AG09319 (cell line): ENCODE results near the gene SHISA2.
A peak's percentile ranks its signal among the peaks of the same experiment; 100 is the strongest.

Source experiments
- DNase-seq: peaks from one replicate; pipeline ENCODE4 v3.0.0-alpha.2; 2010; ENCODE audit warnings: low read depth; ENCODE audit errors: extremely low read depth
- TF ChIP-seq, protein P1 (sequence below): IDR thresholded peaks from 2 replicates; pipeline ENCODE4 v1.5.1; 2011; ENCODE audit warnings: low read depth, mild to moderate bottlenecking, inconsistent platforms, low read length, moderate library complexity

The SHISA2 gene

DNA sequence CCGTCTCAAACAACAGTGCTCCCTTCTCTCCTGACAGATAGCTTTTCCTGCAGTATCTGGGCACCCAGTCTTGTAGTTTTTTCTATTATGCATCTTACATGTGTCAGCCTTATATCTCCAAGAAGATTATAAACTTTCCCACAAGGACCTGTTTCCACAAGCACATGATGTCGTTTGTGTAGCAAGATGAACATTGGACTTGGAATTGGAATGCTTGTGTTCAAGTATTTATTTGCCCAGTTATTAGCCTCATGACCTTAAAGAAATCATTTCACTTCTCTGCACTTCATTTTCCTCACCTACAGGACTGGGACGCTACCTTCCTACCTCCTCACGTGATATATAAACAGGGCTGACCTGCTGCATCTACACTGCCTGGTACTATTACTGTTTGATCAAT lies 21.5 kb downstream of the SHISA2 start:
- TF ChIP-seq, protein P1, sequence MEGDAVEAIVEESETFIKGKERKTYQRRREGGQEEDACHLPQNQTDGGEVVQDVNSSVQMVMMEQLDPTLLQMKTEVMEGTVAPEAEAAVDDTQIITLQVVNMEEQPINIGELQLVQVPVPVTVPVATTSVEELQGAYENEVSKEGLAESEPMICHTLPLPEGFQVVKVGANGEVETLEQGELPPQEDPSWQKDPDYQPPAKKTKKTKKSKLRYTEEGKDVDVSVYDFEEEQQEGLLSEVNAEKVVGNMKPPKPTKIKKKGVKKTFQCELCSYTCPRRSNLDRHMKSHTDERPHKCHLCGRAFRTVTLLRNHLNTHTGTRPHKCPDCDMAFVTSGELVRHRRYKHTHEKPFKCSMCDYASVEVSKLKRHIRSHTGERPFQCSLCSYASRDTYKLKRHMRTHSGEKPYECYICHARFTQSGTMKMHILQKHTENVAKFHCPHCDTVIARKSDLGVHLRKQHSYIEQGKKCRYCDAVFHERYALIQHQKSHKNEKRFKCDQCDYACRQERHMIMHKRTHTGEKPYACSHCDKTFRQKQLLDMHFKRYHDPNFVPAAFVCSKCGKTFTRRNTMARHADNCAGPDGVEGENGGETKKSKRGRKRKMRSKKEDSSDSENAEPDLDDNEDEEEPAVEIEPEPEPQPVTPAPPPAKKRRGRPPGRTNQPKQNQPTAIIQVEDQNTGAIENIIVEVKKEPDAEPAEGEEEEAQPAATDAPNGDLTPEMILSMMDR: no peak
- no peak for DNase-seq

DNA sequence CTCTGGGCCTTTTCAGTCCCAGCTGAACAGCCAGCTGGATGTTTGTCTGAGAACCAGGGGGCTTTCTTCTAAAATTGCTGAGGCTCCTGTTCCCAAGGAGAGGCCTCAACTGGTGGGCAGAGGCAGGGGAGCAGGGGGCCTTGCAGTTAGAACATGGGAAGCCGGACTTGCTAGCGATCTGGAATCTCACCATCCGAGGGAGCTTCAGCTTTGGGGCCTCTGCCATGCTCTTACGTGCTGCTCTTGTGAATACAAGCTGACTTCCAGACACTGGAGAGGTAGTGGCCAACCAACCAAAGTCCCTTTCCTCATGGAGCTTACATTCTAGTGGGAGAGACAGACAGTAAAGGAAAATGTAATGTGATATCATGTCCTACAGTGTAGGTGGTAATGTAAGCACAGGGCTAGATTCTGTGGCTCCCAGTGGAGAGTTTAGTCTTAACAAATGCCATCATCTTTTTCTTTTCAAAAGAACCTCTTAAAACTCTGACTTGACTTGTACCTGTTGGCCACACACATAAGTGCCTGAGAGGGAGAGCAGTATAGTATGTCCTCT lies 22.2 kb downstream of the SHISA2 start:
- no peak for DNase-seq
- TF ChIP-seq, protein P1: no peak

DNA sequence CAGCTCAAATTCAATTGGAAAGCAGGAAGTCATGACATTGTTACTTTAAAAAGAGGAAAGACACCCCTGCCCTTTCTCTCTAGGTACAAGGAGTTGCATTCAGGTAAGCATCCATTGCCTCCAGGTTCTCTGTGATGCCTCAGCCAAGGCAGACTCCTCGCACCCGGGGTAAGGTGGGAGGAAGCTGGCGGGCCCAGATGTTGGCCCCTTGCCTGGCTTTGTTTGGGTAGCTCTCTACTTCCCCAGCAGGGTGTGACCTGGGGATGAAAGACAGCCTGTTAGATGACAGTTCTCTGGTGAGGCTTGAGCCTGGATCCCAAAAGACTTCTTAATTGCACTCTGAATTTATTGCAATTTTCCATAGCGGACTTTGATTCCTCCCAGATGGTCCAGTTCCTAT lies 25.6 kb downstream of the SHISA2 start:
- no peak for DNase-seq
- TF ChIP-seq, protein P1: no peak

DNA sequence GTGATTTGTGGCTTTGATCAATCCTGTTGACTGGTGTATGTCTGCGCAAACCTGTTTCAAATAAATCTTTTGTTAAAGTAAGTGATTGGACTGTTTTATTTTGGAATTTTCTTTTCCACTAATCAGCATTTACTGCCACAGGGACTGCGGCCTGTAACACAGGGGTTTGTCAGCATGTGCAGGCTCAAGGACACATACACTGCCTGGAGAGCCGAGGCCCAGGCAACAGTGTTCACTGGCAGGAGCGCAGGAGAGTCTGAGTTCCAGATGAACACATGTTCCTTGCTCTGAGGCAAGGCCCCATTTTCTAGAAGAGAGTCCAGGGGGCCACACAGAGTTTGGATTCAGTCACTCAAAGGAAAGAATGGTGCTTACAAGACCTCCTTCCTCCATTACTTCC lies 26.0 kb downstream of the SHISA2 start:
- DNase-seq: no peak
- TF ChIP-seq, protein P1: no peak

DNA sequence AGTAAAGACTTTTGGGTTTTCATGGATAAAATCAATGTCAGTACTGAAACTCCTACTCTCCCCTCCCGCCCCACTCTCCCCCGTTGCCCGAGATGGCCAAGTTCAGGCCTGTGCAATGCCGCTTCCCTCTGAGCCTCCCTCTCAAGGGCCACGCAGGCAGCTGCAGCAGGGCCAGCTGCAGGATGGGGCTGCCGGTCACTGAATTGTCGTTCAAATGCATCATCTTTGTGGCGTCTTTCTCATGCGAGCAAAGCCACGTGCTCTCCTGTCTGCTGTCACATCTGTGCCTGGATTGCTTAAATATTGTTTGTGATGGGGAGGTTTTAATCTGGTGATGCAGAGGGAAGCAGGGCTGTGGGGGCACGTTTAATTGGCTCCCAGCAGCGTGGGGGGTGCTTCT lies 26.6 kb downstream of the SHISA2 start:
- TF ChIP-seq, protein P1: no peak
- DNase-seq: no peak

DNA sequence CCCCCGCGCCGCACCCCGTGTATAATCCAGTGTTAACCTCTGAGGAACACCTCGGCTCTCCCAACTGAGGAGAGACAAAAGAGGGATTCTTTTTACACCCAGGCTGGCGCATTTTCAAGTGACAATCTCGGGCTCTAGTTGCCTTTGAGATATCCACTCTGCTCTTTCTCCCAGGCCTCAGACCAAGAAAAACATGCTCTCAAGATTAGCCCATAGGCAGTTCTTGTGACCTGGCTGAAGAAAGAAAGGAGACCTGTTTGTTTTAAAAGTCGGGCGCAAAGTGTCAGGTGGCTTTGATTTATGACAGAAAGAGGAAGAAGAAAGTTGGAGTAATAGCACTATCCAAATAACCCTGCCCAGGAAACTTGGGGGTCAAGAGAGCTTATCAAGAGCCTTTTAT lies 27.3 kb downstream of the SHISA2 start:
- DNase-seq: no peak
- TF ChIP-seq, protein P1: no peak

DNA sequence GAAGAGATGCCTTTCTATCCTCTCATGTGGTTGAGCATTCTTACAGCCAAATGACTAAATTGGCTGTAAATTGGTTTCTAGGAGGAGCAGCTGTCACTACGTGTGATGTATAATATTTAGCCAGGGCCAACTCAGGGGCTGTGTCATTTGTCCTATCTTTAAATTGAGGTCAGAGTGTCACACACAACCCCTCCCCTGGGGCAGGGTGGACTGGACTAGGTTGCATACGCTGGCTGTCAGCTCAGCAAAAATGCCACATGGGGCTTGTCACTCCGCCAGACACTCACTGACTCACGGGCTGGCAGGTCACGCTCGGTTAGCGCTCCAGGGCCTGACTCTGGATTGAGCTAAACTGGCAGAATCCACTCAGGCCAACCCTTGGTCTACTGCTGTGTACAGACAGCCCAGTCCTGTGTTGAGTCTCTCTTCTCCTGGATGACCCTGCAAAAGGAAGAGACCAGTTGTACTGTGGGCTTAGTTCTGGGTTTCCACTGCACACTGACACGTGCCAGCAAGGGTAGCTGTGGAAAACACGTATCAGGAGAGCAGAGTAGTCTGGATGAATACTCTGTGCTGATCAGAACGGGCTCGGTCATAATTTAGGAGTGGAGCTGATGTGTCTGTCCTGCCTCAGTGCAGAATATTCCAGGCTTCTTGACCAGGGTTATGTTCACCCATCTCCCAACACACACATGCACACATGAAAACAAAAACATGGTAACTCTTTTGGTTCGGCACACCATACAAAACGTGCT lies 29.1 kb downstream of the SHISA2 start:
- DNase-seq: peak; percentile 12
- TF ChIP-seq, protein P1: no peak
